B cell (primary cell): ENCODE data around the gene SPG7.

Experiments
- EZH2 ChIP-seq: IDR thresholded peaks from 2 replicates; pipeline ENCODE4 v1.6.1; 2012; ENCODE audit warnings: borderline replicate concordance, low read depth, mild to moderate bottlenecking, moderate library complexity, low read length; ENCODE audit not compliant: insufficient read depth, poor library complexity, severe bottlenecking
- TF ChIP-seq, protein P1 (sequence below): fragments of 200-600 bp; IDR thresholded peaks from one replicate; pipeline ENCODE4 v1.8.0; 2022; ENCODE audit warnings: antibody characterized with exemption, mild to moderate bottlenecking

DNA sequence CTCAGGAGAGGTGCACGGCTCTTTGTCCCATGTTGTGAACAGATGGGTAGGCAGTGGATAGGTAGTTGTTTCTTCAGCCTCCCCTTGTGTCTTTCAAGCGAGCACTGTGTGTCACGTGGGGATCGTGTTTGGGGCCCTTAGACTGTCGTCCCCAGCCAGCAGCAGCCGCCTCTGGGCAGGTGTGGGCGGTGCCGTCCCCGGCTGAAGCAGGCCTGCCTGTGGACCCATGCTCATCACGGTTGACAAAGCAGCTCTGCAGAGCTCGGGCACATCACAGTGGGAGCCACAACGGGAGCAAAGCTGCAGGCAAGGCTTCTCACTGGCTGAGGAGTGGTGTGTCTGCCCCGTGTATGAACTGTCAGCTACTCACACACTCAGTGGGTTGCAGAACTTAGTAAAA is 47.6 kb downstream of the SPG7 start:
- TF ChIP-seq, protein P1, sequence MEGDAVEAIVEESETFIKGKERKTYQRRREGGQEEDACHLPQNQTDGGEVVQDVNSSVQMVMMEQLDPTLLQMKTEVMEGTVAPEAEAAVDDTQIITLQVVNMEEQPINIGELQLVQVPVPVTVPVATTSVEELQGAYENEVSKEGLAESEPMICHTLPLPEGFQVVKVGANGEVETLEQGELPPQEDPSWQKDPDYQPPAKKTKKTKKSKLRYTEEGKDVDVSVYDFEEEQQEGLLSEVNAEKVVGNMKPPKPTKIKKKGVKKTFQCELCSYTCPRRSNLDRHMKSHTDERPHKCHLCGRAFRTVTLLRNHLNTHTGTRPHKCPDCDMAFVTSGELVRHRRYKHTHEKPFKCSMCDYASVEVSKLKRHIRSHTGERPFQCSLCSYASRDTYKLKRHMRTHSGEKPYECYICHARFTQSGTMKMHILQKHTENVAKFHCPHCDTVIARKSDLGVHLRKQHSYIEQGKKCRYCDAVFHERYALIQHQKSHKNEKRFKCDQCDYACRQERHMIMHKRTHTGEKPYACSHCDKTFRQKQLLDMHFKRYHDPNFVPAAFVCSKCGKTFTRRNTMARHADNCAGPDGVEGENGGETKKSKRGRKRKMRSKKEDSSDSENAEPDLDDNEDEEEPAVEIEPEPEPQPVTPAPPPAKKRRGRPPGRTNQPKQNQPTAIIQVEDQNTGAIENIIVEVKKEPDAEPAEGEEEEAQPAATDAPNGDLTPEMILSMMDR, result no peak
- TF ChIP-seq EZH2, result no peak
